AG04450 (cell line): ENCODE measurements around the gene BRAF. TPM values are rescaled to one million over a fixed set of nuclear protein-coding genes. Genes with fewer than 3 reads are reported as not detected.

Experiments
- CTCF ChIA-PET: fragments of 300-600, 350-600 bp; formaldehyde crosslinking; extraction: SDS; loops from one replicate; lab custom pipeline; 2022; ENCODE audit warnings: antibody characterized with exemption, inconsistent platforms; lab: Charles Lee
- POLR2A ChIA-PET: fragments of 350-600 bp; formaldehyde crosslinking; extraction: SDS; loops from one replicate; lab custom pipeline; 2021; ENCODE audit warnings: antibody characterized with exemption, inconsistent platforms; lab: Yijun Ruan, JAX
- DNase-seq: peaks from one replicate; pipeline ENCODE4 v3.0.0-alpha.2; 2011; ENCODE audit warnings: low read depth, low spot score
- H3K27ac ChIP-seq: one replicate; pipeline ENCODE4 v1.5.1; 2012; ENCODE audit warnings: low read depth, low read length, control low read depth
- H3K27me3 ChIP-seq: one replicate; pipeline ENCODE4 v1.6.0; 2012; ENCODE audit warnings: low read length; ENCODE audit not compliant: control insufficient read depth, insufficient read depth
- H3K4me3 ChIP-seq: 2 replicates; pipeline ENCODE4 v1.5.1; 2011; ENCODE audit warnings: mild to moderate bottlenecking, low read depth, low read length, control low read depth
- H3K9me3 ChIP-seq: 2 replicates; pipeline ENCODE4 v1.5.1; 2012; ENCODE audit warnings: low read length; ENCODE audit not compliant: control insufficient read depth, insufficient read depth
- polyA plus RNA-seq: library from polyadenylated mRNA; depleted of rRNA; stranded (reverse); fragments of >200 nt; gene quantifications from 2 replicates; pipeline ENCODE4 v1.2.3, GENCODE V29; 2011
- TF ChIP-seq, protein P1 (sequence below): IDR thresholded peaks from 2 replicates; pipeline ENCODE4 v1.5.1; 2011; ENCODE audit warnings: low read depth, low read length, control low read depth, inconsistent platforms

The BRAF gene
- polyA plus RNA-seq, 1 experiment = 19.3 TPM

DNA sequence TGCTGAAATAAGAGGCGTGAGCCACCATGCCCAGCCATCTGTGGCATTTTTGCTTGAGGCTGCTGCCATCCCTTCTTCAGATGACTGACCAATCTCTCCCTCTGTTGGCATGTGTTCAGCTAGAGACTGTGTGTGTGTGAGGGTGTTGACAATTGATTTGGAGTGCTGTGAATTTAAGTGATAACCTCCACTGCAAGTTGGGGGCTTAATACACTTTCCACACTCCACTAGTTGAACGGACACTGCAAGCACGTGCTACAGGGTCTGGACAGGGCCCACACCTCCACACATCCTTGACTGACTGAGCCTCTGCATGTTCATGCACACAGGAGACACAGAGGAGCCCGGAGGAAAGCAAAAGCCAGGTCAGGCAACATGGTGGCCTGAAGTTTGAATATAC, 51.3 kb downstream of the BRAF start:
- Histone ChIP-seq H3K9me3 (no peaks in the 10 kb centered on the region; the same call in 1 of the 2 replicates), H3K4me3 (no peak overlapping the region), H3K27ac (no peak overlapping the region), H3K27me3 (no peaks in the 10 kb centered on the region)
- DNase-seq = no peak
- TF ChIP-seq, protein P1, sequence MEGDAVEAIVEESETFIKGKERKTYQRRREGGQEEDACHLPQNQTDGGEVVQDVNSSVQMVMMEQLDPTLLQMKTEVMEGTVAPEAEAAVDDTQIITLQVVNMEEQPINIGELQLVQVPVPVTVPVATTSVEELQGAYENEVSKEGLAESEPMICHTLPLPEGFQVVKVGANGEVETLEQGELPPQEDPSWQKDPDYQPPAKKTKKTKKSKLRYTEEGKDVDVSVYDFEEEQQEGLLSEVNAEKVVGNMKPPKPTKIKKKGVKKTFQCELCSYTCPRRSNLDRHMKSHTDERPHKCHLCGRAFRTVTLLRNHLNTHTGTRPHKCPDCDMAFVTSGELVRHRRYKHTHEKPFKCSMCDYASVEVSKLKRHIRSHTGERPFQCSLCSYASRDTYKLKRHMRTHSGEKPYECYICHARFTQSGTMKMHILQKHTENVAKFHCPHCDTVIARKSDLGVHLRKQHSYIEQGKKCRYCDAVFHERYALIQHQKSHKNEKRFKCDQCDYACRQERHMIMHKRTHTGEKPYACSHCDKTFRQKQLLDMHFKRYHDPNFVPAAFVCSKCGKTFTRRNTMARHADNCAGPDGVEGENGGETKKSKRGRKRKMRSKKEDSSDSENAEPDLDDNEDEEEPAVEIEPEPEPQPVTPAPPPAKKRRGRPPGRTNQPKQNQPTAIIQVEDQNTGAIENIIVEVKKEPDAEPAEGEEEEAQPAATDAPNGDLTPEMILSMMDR = no peak
- CTCF ChIA-PET = no interaction called here
- POLR2A ChIA-PET = interaction anchor here (0.6 to 1.2 kb wide), 2 partner anchors 142 to 554 kb away, joined by 3 read pairs; partner anchors contain the start of gene MRPS33

DNA sequence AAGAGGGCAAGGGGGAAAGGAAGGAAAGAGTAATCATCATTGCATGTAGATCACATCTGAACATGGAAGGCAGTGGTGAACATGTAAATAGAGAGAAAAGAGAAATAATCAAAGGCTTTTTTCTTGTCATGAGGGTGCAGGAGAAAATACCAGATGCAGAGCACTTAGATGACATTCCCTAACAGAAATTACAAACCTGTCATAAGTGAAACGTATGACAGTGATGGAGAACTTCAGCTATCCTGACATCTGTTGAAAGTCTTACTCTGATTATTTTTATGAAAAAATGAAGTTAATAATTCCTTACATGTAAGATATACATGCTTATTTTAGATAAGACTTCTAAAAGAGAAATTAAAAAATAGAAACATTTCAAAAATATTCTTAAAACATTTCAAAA, 54.7 kb downstream of the BRAF start:
- no peak for DNase-seq
- Histone ChIP-seq H3K4me3 (no peak overlapping the region), H3K27ac (no peak overlapping the region), H3K27me3 (no peaks in the 10 kb centered on the region), H3K9me3 (no peaks in the 10 kb centered on the region; the same call in 1 of the 2 replicates)
- TF ChIP-seq, protein P1 = no peak
- ChIA-PET POLR2A (no interaction called here), CTCF (interaction anchor here (0.6 kb wide), 1 partner anchor 105 kb away, joined by 3 read pairs; no protein-coding TSS in a partner anchor)

DNA sequence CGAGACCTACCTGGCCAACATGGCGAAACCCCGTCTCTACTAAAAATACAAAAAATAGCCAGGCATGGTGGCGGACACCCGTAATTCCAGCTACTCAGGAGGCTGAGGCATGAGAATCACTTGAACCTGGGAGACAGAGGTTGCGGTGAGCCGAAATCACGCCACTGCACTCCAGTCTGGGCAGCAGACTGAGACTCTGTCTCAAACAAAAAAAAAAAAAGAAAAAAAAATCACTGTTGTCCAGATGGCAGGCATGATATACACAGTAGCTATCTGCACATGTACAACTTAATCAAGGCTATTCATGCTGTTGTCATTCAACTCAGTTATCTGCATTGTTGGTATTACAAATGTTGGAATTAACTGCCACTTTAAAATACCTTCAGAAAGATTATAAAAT, 55.3 kb downstream of the BRAF start:
- Histone ChIP-seq H3K27me3 (no peaks in the 10 kb centered on the region), H3K27ac (no peak overlapping the region), H3K4me3 (no peak overlapping the region), H3K9me3 (no peaks in the 10 kb centered on the region; the same call in 1 of the 2 replicates)
- ChIA-PET CTCF (interaction anchor here (0.6 kb wide), 1 partner anchor 105 kb away, joined by 3 read pairs; no protein-coding TSS in a partner anchor), POLR2A (no interaction called here)
- TF ChIP-seq, protein P1 = no peak
- no peak for DNase-seq

DNA sequence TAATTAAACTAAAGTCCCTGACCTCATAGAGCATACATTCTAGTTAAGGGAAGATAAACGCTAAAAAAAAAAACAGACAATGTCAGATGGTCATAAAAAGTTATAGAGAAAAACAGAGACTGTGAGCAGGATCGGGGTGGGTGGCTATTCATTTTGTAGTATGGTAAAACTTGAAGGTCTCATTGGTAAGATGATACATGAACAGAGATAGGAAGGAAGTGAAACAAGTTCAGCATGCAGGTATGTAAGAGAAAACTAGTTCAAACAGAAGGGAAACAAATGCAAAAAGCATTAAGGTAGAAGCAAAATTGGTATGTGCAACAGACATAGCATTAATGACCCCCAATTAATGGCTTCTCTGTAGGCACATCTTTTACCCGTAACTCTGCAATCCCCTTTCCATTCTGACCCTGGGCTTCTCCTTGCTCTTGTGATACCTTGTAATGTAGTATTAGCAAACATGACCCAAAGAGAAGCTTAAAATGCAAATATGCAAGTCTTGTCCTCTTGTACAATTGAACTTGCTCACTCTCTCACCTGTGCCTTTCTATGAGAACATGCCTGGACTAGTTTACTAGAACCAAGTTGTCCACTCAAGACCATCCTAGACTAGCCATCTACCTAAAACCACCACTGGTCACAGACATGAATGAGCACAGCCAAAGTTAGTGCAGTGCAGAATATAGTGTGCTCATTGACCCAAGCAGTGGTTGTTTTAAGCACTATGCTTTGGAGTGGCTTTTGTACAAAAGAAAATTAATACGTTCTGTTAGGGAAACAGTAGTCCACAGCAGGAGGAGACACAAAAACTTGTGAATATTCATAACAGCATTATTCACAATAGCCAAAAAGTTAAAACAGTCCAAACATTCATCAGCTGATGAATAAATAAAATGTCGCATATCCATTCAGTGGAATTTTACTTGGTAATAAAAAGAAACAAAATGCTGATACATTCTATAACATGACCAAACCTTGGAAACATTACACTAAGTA, 57.0 kb downstream of the BRAF start:
- CTCF ChIA-PET = no interaction called here
- Histone ChIP-seq H3K27me3 (no peaks in the 10 kb centered on the region), H3K9me3 (no peaks in the 10 kb centered on the region; the same call in 1 of the 2 replicates), H3K27ac (no peak overlapping the region), H3K4me3 (no peak overlapping the region)
- POLR2A ChIA-PET = no interaction called here
- DNase-seq = no peak
- TF ChIP-seq, protein P1 = no peak

DNA sequence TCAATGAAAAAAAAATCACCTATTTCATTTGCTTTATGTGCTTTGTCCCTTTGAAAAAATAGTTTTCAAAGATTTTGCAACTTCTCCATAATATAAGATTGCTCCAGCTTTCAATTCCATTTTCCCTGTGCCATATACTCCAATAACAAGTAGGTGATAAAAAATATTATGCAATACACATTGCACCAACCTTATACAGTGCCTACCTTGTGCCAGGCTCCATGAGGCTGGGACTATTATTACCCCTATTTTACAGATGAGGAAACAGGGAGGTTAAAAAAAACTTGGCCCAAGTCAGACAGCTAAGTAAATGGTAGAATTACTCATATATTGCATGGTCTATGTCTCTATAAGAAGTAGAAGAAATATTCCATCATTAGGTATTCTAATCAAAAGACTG, 57.8 kb downstream of the BRAF start:
- no peak overlapping the region for H3K27ac ChIP-seq
- TF ChIP-seq, protein P1 = no peak
- H3K9me3 ChIP-seq = no peaks in the 10 kb centered on the region; the same call in 1 of the 2 replicates
- ChIA-PET POLR2A (no interaction called here), CTCF (interaction anchor here (1.0 kb wide), 1 partner anchor 65 kb away, joined by 4 read pairs; no protein-coding TSS in a partner anchor)
- no peaks in the 10 kb centered on the region for H3K27me3 ChIP-seq
- no peak for DNase-seq
- no peak overlapping the region for H3K4me3 ChIP-seq
